GM12891 (cell line): Measurements from ENCODE around the gene EIF4ENIF1.

ENCODE experiments used
- POLR2A ChIP-seq: IDR thresholded peaks from 2 replicates; pipeline ENCODE4 v1.6.1; 2011; ENCODE audit warnings: low read depth, low read length, control low read depth
- POLR2AphosphoS5 ChIP-seq: IDR thresholded peaks from 2 replicates; pipeline ENCODE4 v1.6.1; 2011; ENCODE audit warnings: low read depth, low read length, control low read depth
- POU2F2 ChIP-seq: IDR thresholded peaks from 2 replicates; pipeline ENCODE4 v1.6.1; 2011; ENCODE audit warnings: low read depth, mild to moderate bottlenecking, control low read depth, low read length, moderate library complexity

- TF ChIP-seq POLR2AphosphoS5 (no peak), POLR2A (no peak), POU2F2 (no peak)
These were observed 36.6 kb upstream of the EIF4ENIF1 start for GRCh38 chr22:31526270-31526669.
